ENCODE measurements around the gene ABR. TPM values are rescaled to one million over a fixed set of nuclear protein-coding genes. Genes with fewer than 3 reads are reported as not detected.

ABR gene
- total RNA-seq, 6 experiments from 2014 or later: 7.4 to 21.5 (median 11.3) TPM

DNA sequence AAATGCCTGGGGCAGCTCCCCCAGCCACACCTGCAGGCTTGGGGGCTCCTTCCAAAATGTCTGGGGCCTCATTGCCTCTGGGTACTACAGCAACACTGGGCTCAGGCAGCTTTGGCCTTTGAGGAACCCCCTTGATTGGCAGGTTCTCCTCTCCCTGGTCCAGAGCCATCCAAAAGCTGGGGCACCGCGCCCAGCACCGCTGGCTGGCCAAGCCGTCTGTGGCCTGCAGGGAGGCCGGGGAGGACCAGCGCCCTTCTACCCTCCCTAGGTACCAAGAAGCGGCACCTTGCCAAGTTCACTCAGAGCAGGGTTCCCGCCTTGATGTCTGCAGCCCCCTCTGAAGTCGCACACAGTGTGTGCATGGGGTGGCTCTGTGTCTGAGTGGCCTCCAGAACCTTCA, 152.7 kb downstream of the ABR start:
- Histone ChIP-seq H3K4me3 (no peak overlapping the region), H3K36me3 (no peaks in the 10 kb centered on the region), H3K4me1 (no peaks in the 10 kb centered on the region), H3K9me3 (no peaks in the 10 kb centered on the region), H3K27me3 (no peaks in the 10 kb centered on the region), H3K27ac (no peak overlapping the region)
- DNase-seq: no peak
- no CpG with 5 or more reads among the region's 9 CpGs for WGBS (ENCODE audit: insufficient coverage, low coverage, low lambda C conversion rate, missing lambda C conversion rate)
- no peak for ATAC-seq
- TF ChIP-seq, protein P1, sequence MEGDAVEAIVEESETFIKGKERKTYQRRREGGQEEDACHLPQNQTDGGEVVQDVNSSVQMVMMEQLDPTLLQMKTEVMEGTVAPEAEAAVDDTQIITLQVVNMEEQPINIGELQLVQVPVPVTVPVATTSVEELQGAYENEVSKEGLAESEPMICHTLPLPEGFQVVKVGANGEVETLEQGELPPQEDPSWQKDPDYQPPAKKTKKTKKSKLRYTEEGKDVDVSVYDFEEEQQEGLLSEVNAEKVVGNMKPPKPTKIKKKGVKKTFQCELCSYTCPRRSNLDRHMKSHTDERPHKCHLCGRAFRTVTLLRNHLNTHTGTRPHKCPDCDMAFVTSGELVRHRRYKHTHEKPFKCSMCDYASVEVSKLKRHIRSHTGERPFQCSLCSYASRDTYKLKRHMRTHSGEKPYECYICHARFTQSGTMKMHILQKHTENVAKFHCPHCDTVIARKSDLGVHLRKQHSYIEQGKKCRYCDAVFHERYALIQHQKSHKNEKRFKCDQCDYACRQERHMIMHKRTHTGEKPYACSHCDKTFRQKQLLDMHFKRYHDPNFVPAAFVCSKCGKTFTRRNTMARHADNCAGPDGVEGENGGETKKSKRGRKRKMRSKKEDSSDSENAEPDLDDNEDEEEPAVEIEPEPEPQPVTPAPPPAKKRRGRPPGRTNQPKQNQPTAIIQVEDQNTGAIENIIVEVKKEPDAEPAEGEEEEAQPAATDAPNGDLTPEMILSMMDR (IDR thresholded peaks at IDR 0.05): no peak
- no peak for TF ChIP-seq POLR2A (IDR thresholded peaks at IDR 0.05)
- intact Hi-C loops (cut with DNase I): no loop called here

DNA sequence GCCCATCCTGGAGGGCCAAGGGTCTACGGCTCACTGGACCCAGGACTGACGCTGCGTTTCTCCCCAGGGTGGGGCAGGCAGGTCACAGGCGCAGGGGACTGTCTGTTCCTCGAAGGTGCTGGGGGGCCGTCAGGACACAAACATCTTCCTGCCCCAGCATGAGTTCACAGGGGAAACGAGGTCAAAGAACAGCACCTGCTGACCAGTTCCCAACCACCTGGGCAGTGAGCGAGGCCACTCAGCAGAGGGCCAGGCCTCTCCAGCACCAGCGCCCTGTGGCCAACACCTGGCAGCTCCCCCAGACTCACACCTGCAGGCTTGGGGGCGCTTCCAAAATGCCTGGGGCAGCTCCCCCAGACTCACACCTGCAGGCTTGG, 153.2 kb downstream of the ABR start:
- Histone ChIP-seq H3K4me1 (no peaks in the 10 kb centered on the region), H3K27me3 (no peaks in the 10 kb centered on the region), H3K9me3 (no peaks in the 10 kb centered on the region), H3K4me3 (no peak overlapping the region), H3K27ac (no peak overlapping the region), H3K36me3 (no peaks in the 10 kb centered on the region)
- whole genome bisulfite sequencing (ENCODE audit: insufficient coverage, low coverage, low lambda C conversion rate, missing lambda C conversion rate): 95% methylated on average over 4 of the region's 10 CpGs
- no peak for DNase-seq
- no peak for TF ChIP-seq POLR2A (IDR thresholded peaks at IDR 0.05)
- TF ChIP-seq, protein P1 (IDR thresholded peaks at IDR 0.05): no peak
- intact Hi-C loops (cut with DNase I): no loop called here
- no peak for ATAC-seq

DNA sequence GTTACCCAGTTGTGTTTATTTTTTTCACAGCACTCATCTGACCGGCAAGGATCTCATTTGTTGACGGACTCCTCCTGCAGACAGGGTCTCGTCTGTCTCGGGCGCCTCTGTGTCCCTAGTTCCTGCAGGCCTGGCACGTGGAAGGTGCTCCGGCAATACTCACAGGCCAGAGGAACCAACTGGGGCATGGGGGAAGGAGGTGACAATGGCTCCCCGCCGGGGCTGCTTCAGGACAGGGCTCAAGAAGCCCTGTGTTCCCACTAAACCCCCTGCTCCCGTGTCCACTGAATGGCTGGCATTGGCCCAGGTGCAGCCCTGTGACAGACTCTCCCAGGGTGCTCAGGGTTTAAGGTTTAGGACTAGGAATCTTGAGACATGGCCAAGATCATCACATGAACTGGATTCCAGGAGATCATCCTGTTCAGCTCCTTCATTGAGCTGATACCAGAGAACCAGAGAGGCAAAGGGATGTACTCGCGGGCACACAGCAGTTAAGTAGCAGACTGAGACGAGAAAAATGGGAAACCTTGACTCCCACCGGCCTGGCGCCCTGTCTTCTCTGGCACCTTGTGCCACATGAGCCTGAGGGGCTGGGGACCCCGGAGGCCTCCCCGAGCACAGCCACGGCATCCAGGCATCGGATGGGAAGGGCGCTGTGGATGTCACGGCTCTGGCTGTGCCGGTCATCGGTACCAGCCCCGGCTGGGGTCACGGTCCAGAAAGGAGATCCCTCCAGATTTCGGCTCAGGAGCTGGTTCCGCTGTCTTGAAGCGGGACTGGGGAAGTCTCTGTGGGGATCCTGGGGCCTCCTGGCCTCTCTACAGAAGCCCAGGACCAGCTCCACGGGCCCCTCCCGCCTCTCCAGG, 153.8 kb downstream of the ABR start:
- no peaks in the 10 kb centered on the region for H3K4me1 ChIP-seq
- H3K4me3 ChIP-seq: no peak overlapping the region
- WGBS (ENCODE audit: insufficient coverage, low coverage, low lambda C conversion rate, missing lambda C conversion rate): 71% methylated on average over 8 of the region's 30 CpGs
- no peaks in the 10 kb centered on the region for H3K36me3 ChIP-seq
- ATAC-seq (no peak), DNase-seq (no peak)
- no peaks in the 10 kb centered on the region for H3K27me3 ChIP-seq
- H3K9me3 ChIP-seq: no peaks in the 10 kb centered on the region
- intact Hi-C loops (cut with DNase I): no loop called here
- TF ChIP-seq POLR2A (IDR thresholded peaks at IDR 0.05): no peak
- TF ChIP-seq, protein P1 (IDR thresholded peaks at IDR 0.05): no peak
- no peak overlapping the region for H3K27ac ChIP-seq

DNA sequence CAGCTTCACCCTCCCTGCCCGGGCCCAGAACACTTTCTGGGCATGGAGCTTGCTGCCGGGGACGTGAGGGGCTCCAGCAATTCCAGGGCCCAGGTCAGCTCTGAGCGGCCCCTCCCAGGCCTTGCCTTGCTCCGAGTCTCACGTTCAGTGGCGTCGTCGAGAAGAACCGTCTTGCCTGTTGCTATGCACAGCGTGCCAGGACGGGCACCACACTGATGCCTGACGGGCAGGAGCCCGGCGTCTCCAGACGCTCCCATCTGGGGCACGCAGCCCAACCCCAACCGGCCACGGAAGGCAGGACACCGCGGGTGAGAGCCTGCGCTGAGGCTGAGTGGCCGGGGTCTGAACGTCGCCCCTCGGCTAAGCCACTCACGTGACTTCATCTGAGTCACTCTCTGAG, 155.7 kb downstream of the ABR start:
- no peak for TF ChIP-seq POLR2A (IDR thresholded peaks at IDR 0.05)
- TF ChIP-seq, protein P1 (IDR thresholded peaks at IDR 0.05): no peak
- Histone ChIP-seq H3K36me3 (no peaks in the 10 kb centered on the region), H3K27ac (no peak overlapping the region), H3K4me3 (no peak overlapping the region), H3K27me3 (no peaks in the 10 kb centered on the region), H3K4me1 (no peaks in the 10 kb centered on the region), H3K9me3 (no peaks in the 10 kb centered on the region)
- ATAC-seq (no peak), DNase-seq (no peak)
- WGBS (ENCODE audit: insufficient coverage, low coverage, low lambda C conversion rate, missing lambda C conversion rate): 89% methylated on average over 3 of the region's 27 CpGs
- intact Hi-C loops (cut with DNase I): no loop called here

All from right lobe of liver (tissue), 6 donors.